GM12864 (cell line): Measurements from ENCODE around the gene ABTB2.

Source experiments
- DNase-seq: peaks from one replicate; pipeline ENCODE4 v3.0.0-alpha.2; 2011; ENCODE audit warnings: low read depth
- H3K4me3 ChIP-seq: 2 replicates; pipeline ENCODE4 v1.5.1; 2011; ENCODE audit warnings: mild to moderate bottlenecking, low read depth, low read length, control low read depth
- CTCF ChIP-seq: IDR thresholded peaks from 2 replicates; pipeline ENCODE4 v1.5.1; 2011; ENCODE audit warnings: low read depth, mild to moderate bottlenecking, moderate library complexity, low read length, control low read depth, inconsistent platforms; ENCODE audit errors: missing control alignments

The ABTB2 gene

DNA sequence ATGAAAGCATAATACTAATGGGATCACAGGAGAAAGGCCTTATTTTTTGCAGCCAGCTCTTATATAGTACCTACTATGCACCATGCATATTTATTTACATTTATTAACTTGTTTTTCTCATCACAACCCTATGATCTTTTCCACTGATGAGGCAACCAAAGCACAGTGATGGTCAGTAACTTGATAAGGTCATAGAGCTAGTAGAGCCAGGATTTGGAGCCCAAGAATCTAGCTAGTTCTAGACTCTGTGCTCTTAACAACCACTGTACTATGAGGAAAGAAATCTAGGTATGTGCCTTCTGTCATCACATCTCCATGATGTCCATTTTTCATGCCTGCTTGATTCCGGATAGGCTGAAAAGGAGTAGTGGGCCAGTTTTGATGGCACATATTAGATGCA is 24.0 kb upstream of the ABTB2 start:
- no peak for DNase-seq
- no peak for TF ChIP-seq CTCF
- H3K4me3 ChIP-seq: no peak overlapping the region

- no peak for TF ChIP-seq CTCF
- no peak for DNase-seq
- no peak overlapping the region for H3K4me3 ChIP-seq
Observed at GRCh38 chr11:34380696-34381095, 22.9 kb upstream of the ABTB2 start.

DNA sequence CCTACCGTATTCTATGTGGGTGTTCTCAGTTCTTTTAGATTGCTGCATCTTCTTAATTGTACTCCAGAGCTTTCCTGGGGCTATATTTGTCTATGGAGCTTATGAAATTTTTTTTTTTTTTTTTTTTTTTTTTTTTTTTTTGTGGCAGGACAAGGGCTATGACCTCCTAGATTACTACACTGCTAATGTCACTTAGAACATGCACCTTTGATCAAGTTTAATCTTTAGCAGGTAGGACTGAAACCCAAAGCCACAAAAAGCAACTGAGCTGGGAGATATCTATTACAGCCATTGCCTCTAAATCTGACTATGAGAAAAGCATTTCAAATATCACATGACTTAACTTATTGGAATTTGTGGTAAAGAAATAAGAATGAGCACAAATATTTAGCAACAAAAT is 21.7 kb upstream of the ABTB2 start:
- no peak for TF ChIP-seq CTCF
- H3K4me3 ChIP-seq: no peak overlapping the region
- DNase-seq: no peak

DNA sequence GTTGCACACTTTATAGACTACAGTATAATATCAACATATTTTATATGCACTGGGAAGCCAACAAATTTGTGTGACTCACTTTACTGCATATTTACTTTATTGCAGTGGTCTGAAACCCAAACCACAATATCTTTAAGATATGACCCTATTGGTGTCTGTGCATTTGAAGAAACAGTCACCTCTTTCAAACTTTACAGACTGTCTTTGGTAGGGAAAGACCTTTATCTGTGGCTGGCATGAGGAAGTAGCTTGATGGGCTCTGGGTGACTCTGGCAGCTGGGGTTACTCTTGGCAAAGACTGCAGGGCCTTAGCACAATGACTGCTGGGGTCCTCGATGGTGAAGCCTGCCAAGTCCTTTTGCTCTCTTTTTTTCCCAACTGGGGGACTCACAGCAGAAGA is 21.3 kb upstream of the ABTB2 start:
- H3K4me3 ChIP-seq: no peak overlapping the region
- no peak for TF ChIP-seq CTCF
- no peak for DNase-seq

DNA sequence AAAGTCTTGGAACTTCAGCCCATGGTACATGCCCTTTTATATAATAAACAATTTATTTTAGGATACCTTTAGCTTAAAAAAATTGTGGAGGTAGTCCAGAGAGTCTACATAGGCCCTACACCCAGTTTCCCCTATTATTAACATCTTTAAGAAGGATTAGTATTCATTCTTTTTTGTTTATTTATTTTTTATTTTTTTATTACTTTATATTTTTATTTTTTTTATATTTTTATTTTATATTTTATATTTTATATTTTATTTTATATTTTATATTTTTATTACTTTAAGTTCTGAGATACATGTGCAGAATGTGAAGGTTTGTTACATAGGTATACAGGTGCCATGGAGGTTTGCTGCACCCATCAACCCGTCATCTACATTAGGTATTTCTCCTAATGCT is 15.9 kb upstream of the ABTB2 start:
- TF ChIP-seq CTCF: no peak
- DNase-seq: no peak
- no peak overlapping the region for H3K4me3 ChIP-seq

DNA sequence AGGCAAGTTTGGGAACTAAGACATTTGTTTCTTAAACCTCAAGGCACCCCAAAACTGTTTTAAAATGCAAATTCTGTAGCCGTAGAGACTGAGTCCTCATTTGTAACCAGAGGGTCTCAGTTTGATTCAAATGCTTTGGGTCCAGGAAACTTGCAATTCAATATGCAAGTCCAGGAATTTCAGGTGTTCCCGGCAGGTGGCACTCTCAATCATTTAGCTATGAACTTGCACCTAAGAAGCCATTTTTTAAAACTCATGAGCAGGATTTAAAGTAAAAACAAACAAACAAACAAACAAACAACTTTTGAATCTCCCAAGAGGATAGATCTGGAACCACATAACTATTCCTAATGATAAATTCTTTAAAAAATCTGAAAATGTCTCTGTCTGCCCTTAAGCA is 8.7 kb upstream of the ABTB2 start:
- peak; percentile 52 for TF ChIP-seq CTCF
- H3K4me3 ChIP-seq: no peak overlapping the region
- DNase-seq: no peak

- TF ChIP-seq CTCF: no peak
Observed at GRCh38 chr11:34364102-34364501, 6.3 kb upstream of the ABTB2 start.

More at GRCh38 chr11:34364102-34364501, 6.3 kb upstream of the ABTB2 start:
- DNase-seq: no peak
- no peak overlapping the region for H3K4me3 ChIP-seq
